Ramos (cell line): ENCODE results near the gene PRICKLE2.

Source experiments
- in situ Hi-C: fragments of 300-500 bp; cut with MboI; formaldehyde crosslinking; loops from one replicate; pipeline ENCODE4 v1.14.3; 2022; ENCODE audit warnings: low sequenced_read_pairs; ENCODE audit not compliant: unreplicated experiment

The PRICKLE2 gene

GRCh38 chr3:64138656-64139375, 86.5 kb downstream of the PRICKLE2 start:
- in situ Hi-C loops, result no loop called here

DNA sequence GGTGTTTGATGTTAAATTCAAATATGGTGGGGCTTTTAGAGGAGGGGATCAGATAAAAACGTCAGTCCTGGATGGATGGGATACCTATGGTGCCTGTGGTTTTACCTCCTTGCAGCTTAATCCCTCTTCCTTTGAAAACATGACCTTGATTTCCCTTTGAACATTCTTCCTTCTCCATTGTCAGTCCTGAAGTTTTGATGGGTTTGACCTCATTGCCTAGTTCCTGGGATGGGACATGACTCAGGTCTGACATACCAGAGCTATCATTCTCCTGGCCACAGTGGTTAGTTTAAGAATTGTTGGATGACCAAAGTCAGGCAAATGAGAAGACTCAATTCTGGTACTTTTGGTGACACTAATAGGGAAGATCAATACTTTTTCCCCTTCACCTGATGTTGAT, 87.2 kb downstream of the PRICKLE2 start:
- in situ Hi-C loops, result no loop called here

- in situ Hi-C loops, result no loop called here
These were observed 90.4 kb downstream of the PRICKLE2 start for GRCh38 chr3:64134882-64135281.

- in situ Hi-C loops, result no loop called here
These were observed 91.3 kb downstream of the PRICKLE2 start for GRCh38 chr3:64133987-64134386.

GRCh38 chr3:64133272-64133671, 92.0 kb downstream of the PRICKLE2 start:
- in situ Hi-C loops, result no loop called here

DNA sequence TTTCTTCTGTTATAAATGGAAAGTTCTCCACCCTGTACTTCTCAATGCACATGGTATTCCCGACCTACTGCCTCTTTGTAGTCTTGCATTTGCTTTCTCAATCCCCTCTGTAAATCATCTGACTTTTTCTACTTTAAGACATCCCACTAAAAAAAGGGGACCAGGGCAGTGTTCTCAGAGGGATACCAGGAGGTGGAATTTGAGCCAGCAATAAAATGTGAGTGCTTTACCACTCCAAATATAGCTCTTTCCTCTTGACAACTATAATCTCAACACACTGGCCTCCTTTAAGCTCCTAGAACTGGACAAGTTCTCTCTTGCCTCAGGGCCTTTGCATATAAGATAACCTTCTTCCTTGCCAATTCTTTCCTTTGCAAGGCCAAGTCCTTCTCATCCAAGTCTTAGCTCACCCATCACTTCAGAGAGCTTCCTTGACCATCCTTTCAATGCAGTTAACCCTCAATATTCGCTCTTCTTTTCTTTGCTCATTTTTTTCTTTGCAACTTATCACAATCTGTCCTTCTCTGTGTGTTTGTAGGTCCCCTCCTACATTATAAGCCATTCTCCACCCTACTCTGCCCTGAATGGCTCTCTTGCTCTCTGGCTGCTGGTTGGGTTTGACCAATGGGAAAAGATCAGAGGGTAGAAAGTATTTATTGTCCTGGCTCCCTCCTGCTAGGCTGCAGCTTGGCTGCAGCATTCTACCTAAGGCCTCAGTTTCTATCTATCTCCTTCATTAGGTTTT, 93.4 kb downstream of the PRICKLE2 start:
- in situ Hi-C loops, result no loop called here

DNA sequence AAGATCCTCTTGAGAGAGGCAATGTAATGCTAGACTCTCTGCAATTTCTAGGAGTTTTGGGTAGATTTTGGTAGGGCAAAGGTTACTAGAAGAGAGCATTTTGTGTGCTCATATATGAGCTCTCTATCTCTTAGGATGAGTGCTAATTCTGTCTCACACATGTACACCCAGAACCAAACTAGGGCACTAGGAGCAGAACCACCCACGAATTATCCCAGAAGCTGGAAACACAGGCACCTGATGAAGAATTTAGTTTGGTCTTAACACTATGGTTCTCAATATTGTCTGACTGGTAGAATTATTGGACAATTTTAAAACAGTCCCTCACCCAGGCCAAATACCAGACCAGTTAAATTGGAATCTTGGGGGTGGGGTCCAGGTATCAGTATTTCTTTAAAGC, 94.8 kb downstream of the PRICKLE2 start:
- in situ Hi-C loops, result no loop called here

DNA sequence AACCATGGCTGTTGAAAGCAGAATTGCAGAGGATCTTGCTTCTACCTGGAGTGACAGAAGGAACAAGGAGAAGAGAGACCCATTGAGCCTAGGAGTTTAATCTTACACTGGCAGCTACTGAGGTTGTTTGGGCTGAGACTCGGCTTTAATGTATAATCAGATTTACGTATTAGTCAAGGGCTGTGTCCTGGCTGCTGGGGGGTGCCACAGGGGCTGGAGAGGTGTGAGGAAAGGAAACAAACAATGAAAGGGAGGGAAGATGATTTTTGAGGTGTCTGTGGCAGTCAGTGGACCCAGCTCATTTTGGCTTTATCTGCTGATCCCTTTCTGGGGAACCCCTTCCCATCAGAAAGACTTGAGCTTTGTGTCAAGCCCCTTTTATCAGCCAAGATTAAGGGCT, 95.7 kb downstream of the PRICKLE2 start:
- in situ Hi-C loops, result no loop called here

DNA sequence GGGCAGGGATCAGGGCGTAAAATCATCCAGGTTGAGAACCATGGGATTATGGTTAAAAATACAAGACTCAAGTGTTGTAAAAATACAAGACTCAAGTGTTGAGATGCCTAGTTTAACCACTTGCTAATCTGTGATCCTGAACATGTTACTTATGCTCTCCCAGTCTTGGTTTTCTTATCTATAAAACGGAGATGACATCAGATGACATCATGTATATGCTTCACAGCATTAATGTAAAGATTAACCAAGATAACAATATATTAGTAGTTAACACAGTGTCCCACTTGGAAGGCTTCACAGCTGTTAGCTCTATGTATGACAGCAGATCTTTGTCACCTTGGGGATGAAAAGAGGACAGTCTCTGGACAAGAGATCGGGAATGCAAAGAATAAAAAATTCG, 96.2 kb downstream of the PRICKLE2 start:
- in situ Hi-C loops, result no loop called here

- in situ Hi-C loops, result no loop called here
These were observed 99.7 kb downstream of the PRICKLE2 start for GRCh38 chr3:64125561-64125960.

DNA sequence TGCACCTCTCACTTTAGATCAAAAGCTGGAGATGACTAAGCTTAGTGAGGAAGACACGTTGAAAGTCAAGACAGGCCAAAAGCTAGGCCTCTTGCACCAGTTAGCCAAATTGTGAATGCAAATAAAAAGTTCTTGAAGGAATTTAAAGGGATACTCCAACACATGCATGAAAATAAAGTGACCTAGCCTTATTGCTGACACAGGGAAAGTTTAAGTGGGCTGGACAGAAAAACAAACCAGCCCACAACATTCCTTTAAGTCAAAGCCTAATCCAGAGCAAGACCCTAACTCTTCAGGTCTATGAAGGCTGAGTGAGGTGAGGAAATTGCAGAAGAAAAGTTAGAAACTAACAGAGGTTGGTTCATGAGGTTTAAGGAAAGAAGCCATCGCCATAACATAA, 101.3 kb downstream of the PRICKLE2 start:
- in situ Hi-C loops, result no loop called here

DNA sequence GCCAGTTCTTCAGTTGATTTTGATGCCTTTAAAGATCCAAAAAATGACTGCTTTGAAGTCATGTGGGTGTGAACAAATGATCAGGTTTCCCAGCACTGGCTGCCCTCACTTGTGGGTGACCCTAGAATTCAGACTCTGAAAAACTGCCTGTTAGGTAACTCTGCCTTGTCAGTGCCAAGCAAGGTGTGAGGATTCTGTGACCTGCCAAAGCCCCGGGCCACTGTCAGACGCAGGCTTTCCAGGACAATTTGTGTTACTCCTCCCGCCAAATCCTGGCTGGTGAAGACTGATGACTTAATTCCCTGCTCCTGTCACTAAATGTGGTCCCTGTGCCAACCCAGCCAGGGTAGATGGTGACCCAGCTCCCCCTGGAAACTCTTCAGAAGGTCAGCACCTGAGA, 102.8 kb downstream of the PRICKLE2 start:
- in situ Hi-C loops, result no loop called here

- in situ Hi-C loops, result no loop called here
These were observed 103.4 kb downstream of the PRICKLE2 start for GRCh38 chr3:64121750-64122311.

DNA sequence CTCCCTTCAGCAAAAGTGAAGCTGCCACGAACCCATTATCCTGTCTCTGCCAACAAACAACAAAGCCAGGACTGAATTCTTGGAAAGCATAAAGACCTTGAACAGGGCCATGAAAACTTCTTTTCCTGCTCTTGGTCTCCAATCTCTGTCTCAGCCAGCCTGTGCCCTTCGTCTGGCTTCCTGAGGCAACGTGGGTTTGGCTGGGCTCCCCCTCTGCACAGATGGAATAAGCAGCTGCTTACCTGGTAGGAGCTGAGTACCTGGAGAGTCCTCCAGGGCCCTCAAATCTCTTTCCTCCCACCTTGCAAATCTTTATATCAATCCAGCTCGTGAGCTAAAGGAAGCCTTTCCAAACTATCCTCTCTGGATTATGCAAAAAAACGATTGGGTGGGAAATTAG, 104.4 kb downstream of the PRICKLE2 start:
- in situ Hi-C loops, result no loop called here

DNA sequence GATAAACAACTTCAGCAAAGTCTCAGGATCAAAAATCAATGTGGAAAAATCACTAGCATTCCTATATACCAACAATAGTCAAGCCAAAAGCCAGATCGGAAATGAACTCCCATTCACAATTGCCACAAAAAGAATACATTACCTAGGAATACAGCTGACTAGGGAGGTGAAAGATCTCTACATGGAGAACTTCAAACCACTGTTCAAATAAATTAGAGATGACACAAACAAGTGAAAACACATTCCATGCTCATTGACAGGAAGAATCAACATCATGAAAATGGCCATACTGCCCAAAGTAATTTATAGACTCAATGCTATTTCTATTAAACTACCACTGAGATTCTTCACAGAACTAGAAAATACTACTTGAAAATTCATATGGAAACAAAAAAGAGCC, 107.8 kb downstream of the PRICKLE2 start:
- in situ Hi-C loops, result no loop called here

DNA sequence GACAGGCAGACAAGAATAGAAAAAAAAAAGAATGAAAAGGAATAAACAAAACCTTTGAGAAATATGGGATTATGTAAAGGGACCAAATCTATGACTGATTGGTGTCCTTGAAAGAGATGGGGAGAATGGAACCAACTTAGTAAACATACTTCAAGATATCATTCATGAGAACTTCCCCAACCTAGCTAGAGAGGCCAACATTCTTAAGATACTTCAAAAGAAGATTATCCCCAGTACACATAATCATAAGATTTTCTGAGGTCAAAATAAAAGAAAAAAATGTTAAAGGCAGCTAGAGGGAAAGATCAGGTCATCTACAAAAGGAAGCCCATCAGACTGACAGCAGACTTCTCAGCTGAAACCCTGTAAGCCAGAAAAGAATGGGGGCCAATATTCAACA, 110.6 kb downstream of the PRICKLE2 start:
- in situ Hi-C loops, result no loop called here

GRCh38 chr3:64111872-64112271, 113.4 kb downstream of the PRICKLE2 start:
- in situ Hi-C loops, result no loop called here

GRCh38 chr3:64111083-64111482, 114.2 kb downstream of the PRICKLE2 start:
- in situ Hi-C loops, result no loop called here

DNA sequence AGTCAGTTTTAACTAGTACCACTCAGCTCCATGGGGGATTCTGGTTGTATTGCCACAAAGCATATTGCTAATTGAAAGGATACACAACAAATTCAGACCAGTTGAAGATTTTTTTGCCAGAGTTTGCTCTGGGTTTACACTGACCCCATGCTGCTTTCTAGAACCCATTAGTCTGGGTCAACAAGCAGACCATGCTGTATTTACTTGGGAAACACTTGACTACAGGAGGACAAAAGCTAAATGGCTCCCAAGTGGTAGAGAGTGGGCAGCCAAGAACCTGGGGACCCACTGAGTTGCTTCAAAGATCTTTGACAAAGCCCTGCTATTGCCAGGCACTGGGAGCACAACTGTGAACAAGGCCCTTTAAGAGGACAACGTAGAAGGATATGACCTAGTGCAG, 115.2 kb downstream of the PRICKLE2 start:
- in situ Hi-C loops, result no loop called here

DNA sequence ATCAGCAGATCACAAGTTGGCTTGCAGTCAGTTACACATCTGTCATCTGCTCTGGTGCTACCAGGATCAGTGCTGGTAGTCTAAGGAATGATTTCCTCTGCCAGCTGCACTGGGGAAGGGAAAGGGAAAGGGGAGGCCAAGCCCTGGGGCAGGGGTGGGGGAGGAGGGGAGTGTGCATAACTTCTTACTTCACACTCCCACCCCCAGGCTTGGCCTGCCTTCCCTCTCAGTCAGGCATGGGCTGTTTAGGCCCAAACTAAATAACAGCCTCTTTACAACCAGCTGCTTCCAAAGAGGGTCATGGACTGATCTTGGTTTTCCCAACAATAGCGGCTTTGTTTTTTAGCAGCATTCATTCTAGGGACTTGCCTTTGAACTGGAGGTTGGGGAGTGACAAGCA, 115.8 kb downstream of the PRICKLE2 start:
- in situ Hi-C loops, result no loop called here

DNA sequence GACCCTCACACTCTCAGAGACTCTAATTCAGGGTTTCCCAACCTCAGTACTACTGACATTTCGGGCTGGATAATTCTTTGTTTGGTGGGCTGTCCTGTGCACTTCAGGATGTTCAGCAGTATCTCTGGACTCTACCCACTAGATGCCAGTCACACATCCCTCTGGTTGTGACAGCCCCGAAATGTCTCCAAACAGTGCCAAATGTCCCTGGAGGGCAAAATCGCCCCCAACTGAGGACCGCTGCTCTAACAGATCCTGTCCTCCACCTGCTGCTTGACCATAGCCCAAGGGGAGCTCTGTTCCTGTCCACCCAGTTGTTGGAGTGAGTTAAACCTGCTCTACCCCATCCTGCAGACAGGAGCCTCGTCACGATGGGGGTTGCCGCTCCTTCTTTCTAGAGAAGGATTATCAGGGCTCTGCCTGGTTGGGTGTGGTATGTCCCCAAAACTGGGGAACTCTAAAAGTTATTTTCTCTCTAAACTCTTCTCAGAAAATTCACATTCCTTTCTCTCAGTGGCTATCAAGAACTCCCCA, 116.4 kb downstream of the PRICKLE2 start:
- in situ Hi-C loops, result no loop called here
